ENCODE measurements around the gene MYLK4. TPM values are rescaled to one million over a fixed set of nuclear protein-coding genes. Genes with fewer than 3 reads are reported as not detected.

Gene MYLK4
- total RNA-seq, result under 1 TPM; 0.10 to 0.21 TPM

DNA sequence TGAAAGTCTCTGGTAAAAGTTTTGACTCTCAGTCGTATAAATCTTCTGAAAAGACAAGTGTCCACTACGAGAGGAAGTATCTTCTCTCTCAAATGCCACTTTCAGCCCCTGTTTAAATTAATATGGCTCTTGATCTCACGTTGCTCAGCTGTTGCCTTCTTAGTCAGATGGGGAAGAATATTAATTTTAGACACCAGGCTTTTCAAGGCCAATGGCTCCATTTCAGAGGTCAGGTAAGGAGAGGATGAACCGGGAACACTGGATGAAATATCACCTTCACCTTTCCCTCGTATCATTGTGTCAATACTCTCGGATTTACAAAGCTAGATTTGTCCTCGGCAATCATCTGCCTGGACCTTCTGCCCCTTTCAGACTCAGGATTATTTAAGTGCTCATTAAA is at the start of gene MYLK4:
Gene MYLK4, minus strand, starts transcription at position 91 of the 400 bp plus-strand sequence. CDS start 1,628 bp downstream, outside the sequence.
- Mint-ChIP-seq H3K4me1 (peaks cover 10% of the 10 kb centered on the region), H3K36me3 (no peaks in the 10 kb centered on the region), H3K9me3 (no peaks in the 10 kb centered on the region), H3K27ac (no peak within 1 kb of the TSS), H3K4me3 (no peak within 1 kb of the TSS), H3K27me3 (peaks cover 34% of the 10 kb centered on the region)
- no peak for DNase-seq

DNA sequence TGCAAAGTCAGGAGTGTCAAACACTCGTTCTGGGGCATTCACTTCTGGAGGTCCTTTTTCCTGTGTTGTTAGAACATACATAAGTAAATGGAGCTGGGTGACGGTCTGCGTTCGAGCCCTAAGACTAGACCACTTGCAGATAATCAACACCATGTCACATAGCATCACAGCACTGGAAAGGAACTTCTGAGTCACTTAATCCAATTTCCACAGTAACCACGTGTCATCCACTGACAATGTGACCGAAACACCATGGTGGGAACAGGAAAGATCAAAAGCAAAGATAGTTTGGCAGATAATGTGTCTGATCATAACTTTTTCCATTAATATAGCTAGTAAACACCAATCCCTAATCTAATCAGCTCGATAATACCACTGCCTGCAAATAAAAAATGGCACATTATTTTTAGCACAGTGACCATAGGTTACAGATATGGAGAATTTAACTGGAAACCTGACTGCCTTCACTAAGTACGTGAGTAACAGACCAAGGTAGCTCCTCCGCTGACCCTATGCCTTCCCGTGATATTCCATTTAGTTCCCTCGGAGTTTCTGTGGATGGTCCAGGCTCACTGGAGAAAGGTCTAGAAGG is 49.3 kb upstream of the MYLK4 start:
- Mint-ChIP-seq H3K27ac (peak overlapping the region; percentile 74), H3K9me3 (no peaks in the 10 kb centered on the region), H3K4me3 (no peak overlapping the region), H3K27me3 (no peaks in the 10 kb centered on the region), H3K4me1 (peaks cover 22% of the 10 kb centered on the region), H3K36me3 (peaks cover 5% of the 10 kb centered on the region)
- DNase-seq, result peak; percentile 24

GRCh38 chr6:2798586-2799134 is 47.9 kb upstream of the MYLK4 start:
- Mint-ChIP-seq H3K4me1 (peaks cover 29% of the 10 kb centered on the region), H3K36me3 (peaks cover 5% of the 10 kb centered on the region), H3K9me3 (peaks cover 3% of the 10 kb centered on the region), H3K4me3 (no peak overlapping the region), H3K27ac (no peak overlapping the region), H3K27me3 (no peaks in the 10 kb centered on the region)
- DNase-seq, result no peak

DNA sequence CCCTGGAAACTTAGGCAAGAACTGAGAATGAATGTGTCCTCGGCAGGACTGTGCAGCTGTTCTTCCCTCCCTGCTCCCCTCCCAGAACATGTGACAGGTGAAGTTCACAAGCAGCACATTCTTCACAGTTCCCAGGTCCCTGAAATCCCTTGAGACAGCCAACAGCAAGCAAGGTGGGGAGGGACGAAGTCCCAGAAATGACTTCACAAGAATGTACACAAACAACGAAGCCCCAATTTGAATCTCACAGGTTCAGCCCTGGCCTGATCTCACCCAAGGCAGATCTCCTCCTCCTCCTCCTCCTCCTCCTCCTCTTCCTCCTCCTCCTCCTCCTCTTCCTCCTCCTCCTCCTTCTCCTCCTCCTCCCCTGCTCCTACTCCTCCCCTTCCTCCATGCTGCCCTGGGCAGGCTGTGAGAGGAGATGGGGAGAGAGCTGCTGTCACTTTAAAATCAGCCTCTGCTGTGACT is 46.9 kb upstream of the MYLK4 start:
- Mint-ChIP-seq H3K9me3 (peaks cover 3% of the 10 kb centered on the region), H3K27me3 (no peaks in the 10 kb centered on the region), H3K4me3 (no peak overlapping the region), H3K36me3 (peaks cover 5% of the 10 kb centered on the region), H3K27ac (no peak overlapping the region), H3K4me1 (peaks cover 39% of the 10 kb centered on the region)
- no peak for DNase-seq

GRCh38 chr6:2796861-2797260 is 46.1 kb upstream of the MYLK4 start:
- H3K9me3 Mint-ChIP-seq, result peaks cover 3% of the 10 kb centered on the region
- peaks cover 5% of the 10 kb centered on the region for H3K36me3 Mint-ChIP-seq
- no peak overlapping the region for H3K4me3 Mint-ChIP-seq
- peaks cover 44% of the 10 kb centered on the region for H3K4me1 Mint-ChIP-seq
- H3K27me3 Mint-ChIP-seq, result no peaks in the 10 kb centered on the region
- DNase-seq, result no peak
- no peak overlapping the region for H3K27ac Mint-ChIP-seq

GRCh38 chr6:2795956-2796355 is 45.2 kb upstream of the MYLK4 start:
- peaks cover 47% of the 10 kb centered on the region for H3K4me1 Mint-ChIP-seq
- H3K36me3 Mint-ChIP-seq, result peaks cover 8% of the 10 kb centered on the region
- no peaks in the 10 kb centered on the region for H3K27me3 Mint-ChIP-seq
- no peak overlapping the region for H3K4me3 Mint-ChIP-seq
- no peak overlapping the region for H3K27ac Mint-ChIP-seq
- peaks cover 3% of the 10 kb centered on the region for H3K9me3 Mint-ChIP-seq
- DNase-seq, result no peak

DNA sequence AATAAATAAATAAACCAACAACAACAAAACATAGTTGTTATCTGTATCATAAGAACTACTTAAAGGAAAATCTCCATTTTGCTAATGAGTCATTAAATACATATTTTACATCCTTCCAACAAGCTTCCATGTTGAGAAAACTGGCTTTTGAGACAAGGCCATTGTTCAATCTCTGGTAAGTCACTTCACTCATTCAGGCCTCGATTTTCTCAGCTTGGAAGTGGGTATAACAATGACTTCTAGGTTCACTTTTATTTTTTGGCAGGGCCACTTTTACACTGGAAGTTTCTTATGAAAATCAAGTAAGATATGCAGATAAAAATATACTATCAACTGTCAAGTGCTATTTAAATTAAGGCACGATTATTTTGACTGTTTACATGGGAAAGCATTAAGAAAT is 44.4 kb upstream of the MYLK4 start:
- peaks cover 3% of the 10 kb centered on the region for H3K36me3 Mint-ChIP-seq
- H3K4me1 Mint-ChIP-seq, result peaks cover 48% of the 10 kb centered on the region
- no peak for DNase-seq
- peaks cover 3% of the 10 kb centered on the region for H3K9me3 Mint-ChIP-seq
- H3K4me3 Mint-ChIP-seq, result no peak overlapping the region
- H3K27me3 Mint-ChIP-seq, result no peaks in the 10 kb centered on the region
- H3K27ac Mint-ChIP-seq, result no peak overlapping the region

DNA sequence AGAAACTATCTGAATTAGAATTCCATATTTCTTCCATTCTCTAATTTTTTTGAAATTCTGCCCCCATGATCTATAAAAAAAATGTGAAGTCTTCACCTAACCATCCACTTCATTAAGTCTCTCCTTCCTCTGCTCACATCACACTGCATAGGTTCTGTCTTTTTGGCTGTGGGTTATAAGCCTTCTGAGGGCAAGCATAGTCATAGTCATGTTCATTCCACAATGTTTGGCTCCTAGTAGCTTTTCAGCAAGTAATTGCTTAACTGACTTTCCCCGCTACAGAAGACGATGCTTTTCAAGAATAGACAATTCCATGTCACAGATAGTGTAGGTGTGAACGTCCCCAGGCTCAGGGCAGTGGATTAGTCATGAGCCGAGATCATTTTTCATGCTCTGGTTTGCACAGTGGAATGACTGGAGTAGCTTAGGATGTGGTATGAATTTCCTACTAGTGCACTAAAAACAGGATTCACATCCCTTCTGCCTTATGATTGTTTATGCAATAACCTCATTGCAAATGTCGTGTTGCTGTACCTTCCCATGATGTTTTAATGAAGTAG is 43.5 kb upstream of the MYLK4 start:
- H3K27ac Mint-ChIP-seq, result peak overlapping the region; percentile 85

GRCh38 chr6:2793534-2794151 is 42.9 kb upstream of the MYLK4 start:
- peak overlapping the region; percentile 41 for H3K4me3 Mint-ChIP-seq
- H3K27me3 Mint-ChIP-seq, result no peaks in the 10 kb centered on the region
- peak overlapping the region; percentile 85 for H3K27ac Mint-ChIP-seq
- peak; percentile 32 for DNase-seq
- H3K4me1 Mint-ChIP-seq, result peaks cover 46% of the 10 kb centered on the region
- H3K9me3 Mint-ChIP-seq, result peaks cover 3% of the 10 kb centered on the region
- peaks cover 5% of the 10 kb centered on the region for H3K36me3 Mint-ChIP-seq

More for the DNA sequence above, 43.5 kb upstream of the MYLK4 start:
- Mint-ChIP-seq H3K9me3 (peaks cover 3% of the 10 kb centered on the region), H3K4me1 (peaks cover 42% of the 10 kb centered on the region), H3K36me3 (peaks cover 5% of the 10 kb centered on the region), H3K4me3 (no peak overlapping the region), H3K27me3 (no peaks in the 10 kb centered on the region)
- no peak for DNase-seq

DNA sequence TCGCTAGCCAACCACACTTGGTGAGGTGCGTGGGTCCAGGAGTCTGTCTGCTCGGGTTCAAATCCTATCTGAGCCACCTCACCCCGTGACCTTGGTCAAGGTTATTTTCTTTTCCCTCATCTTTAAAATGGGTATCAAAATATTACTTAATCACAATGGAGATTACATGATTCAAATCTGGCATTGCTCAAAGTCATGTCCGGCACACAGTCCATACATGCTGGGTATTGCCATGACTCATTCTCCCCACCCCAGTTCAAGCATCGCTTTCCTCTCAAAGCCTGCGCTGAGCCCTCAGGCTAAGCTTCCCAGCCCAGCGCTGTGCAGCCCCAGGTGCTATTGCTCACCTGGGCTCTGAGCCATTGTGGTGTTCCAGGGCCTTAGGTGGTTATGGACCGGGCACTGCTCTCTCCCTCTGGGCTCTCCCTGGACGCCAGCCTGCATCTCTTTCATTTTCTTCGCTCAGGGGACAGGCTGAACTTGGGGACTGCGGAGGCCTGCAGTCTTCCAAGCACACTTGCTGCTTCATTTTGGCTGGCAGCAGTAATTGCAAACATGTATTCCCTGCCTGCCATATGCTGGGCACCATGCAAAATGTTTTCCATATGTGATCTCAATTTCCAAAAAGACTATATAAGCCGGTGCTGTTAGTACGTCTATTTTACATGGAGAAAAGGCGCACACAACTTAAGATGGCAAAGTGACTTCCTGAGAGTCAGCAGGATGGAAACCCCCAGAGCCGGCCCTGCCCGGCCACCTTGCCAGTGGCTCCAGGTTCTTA is 41.8 kb upstream of the MYLK4 start:
- Mint-ChIP-seq H3K9me3 (peaks cover 3% of the 10 kb centered on the region), H3K27ac (peak overlapping the region; percentile 42), H3K4me1 (peaks cover 41% of the 10 kb centered on the region), H3K27me3 (no peaks in the 10 kb centered on the region), H3K4me3 (no peak overlapping the region), H3K36me3 (peaks cover 9% of the 10 kb centered on the region)
- no peak for DNase-seq

GRCh38 chr6:2791450-2791974 is 40.8 kb upstream of the MYLK4 start:
- H3K27me3 Mint-ChIP-seq, result no peaks in the 10 kb centered on the region
- peaks cover 3% of the 10 kb centered on the region for H3K9me3 Mint-ChIP-seq
- H3K27ac Mint-ChIP-seq, result peak overlapping the region; percentile 62
- peaks cover 36% of the 10 kb centered on the region for H3K4me1 Mint-ChIP-seq
- peaks cover 16% of the 10 kb centered on the region for H3K36me3 Mint-ChIP-seq
- no peak overlapping the region for H3K4me3 Mint-ChIP-seq
- no peak for DNase-seq

- Mint-ChIP-seq H3K36me3 (peaks cover 16% of the 10 kb centered on the region), H3K4me3 (no peak overlapping the region), H3K27ac (peak overlapping the region; percentile 62), H3K27me3 (no peaks in the 10 kb centered on the region), H3K4me1 (peaks cover 34% of the 10 kb centered on the region), H3K9me3 (peaks cover 3% of the 10 kb centered on the region)
- DNase-seq, result peak; percentile 59
Observed at GRCh38 chr6:2790588-2791449, 40.1 kb upstream of the MYLK4 start.

GRCh38 chr6:2786269-2786668 is 35.5 kb upstream of the MYLK4 start:
- no peak overlapping the region for H3K4me3 Mint-ChIP-seq
- H3K36me3 Mint-ChIP-seq, result peaks cover 31% of the 10 kb centered on the region
- no peaks in the 10 kb centered on the region for H3K27me3 Mint-ChIP-seq

DNA sequence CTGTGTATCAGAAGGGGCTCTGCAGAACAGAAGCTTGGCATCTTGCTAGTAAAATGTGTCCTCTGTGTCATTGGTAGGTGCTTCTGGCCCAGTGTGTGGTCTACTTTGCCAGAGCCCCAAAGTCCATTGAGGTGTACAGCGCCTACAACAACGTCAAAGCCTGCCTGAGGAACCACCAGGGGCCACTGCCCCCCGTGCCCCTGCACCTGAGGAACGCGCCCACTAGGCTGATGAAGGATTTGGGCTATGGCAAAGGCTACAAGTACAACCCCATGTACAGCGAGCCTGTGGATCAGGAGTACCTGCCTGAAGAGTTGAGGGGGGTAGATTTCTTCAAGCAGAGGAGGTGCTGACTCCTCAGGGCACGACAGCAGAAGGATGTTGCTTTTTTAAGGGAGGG is 34.2 kb upstream of the MYLK4 start:
- Mint-ChIP-seq H3K4me3 (no peak overlapping the region), H3K36me3 (peaks cover 34% of the 10 kb centered on the region), H3K9me3 (no peaks in the 10 kb centered on the region), H3K27ac (no peak overlapping the region), H3K4me1 (peaks cover 11% of the 10 kb centered on the region), H3K27me3 (no peaks in the 10 kb centered on the region)
- DNase-seq, result no peak

More at GRCh38 chr6:2786269-2786668, 35.5 kb upstream of the MYLK4 start:
- no peak for DNase-seq
- Mint-ChIP-seq H3K4me1 (peaks cover 17% of the 10 kb centered on the region), H3K9me3 (no peaks in the 10 kb centered on the region), H3K27ac (no peak overlapping the region)
